Kidney (tissue), 14 donors: ENCODE results near the gene TRIL. TPM values are rescaled to one million over a fixed set of nuclear protein-coding genes. Genes with fewer than 3 reads are reported as not detected.

ENCODE experiments used
- DNase-seq, 5 donors: peaks; one replicate each; pipeline ENCODE4 v3.0.0-alpha.2; 2013 to 2020
- FAIRE-seq: peaks from 2 replicates; lab custom pipeline; 2012; peaks lifted over from hg19 to GRCh38; lab: Jason Lieb, UNC
- H3K27ac ChIP-seq, 2 donors: one replicate each; pipeline ENCODE4 v1.7.0; 2013; ENCODE audit warnings: low read depth in 2 of 2, low read length in 2 of 2, inconsistent platforms in 1 of 2
- H3K27me3 ChIP-seq: one replicate; pipeline ENCODE4 v1.7.1; 2013; ENCODE audit warnings: low read length, inconsistent platforms; ENCODE audit not compliant: control insufficient read depth, insufficient read depth
- H3K36me3 ChIP-seq, 3 donors: one replicate each; pipeline versions ENCODE4 v1.7.0 to v1.7.1; 2013; ENCODE audit warnings: low read length in 3 of 3, control low read depth in 1 of 3, inconsistent platforms in 1 of 3; ENCODE audit not compliant: insufficient read depth in 3 of 3, control insufficient read depth in 2 of 3
- H3K4me1 ChIP-seq, 3 donors: one replicate each; pipeline versions ENCODE4 v1.7.0 to v1.7.1; 2013; ENCODE audit warnings: low read length in 3 of 3, inconsistent platforms in 1 of 3, low read depth in 1 of 3; ENCODE audit not compliant: control insufficient read depth in 2 of 3, insufficient read depth in 2 of 3
- H3K4me3 ChIP-seq, 3 donors: one replicate each; pipeline versions ENCODE4 v1.7.0 to v1.8.1; 2013; ENCODE audit warnings: low read length in 3 of 3, control low read depth in 1 of 3, inconsistent platforms in 1 of 3
- H3K9ac ChIP-seq, 3 donors: one replicate each; pipeline versions ENCODE4 v1.7.0 to v1.7.1; 2013; ENCODE audit warnings: low read length in 3 of 3, control low read depth in 1 of 3, inconsistent platforms in 1 of 3
- H3K9me3 ChIP-seq, 3 donors: one replicate each; pipeline versions ENCODE4 v1.7.0 to v1.7.1; 2013; ENCODE audit warnings: low read length in 3 of 3, control low read depth in 1 of 3, inconsistent platforms in 1 of 3; ENCODE audit not compliant: control insufficient read depth in 2 of 3, insufficient read depth in 1 of 3
- intact Hi-C: fragments of 100-400 bp; cut with DNase I; formaldehyde crosslinking; loops from one replicate; pipeline ENCODE4 v1.11.1; 2022
- polyA plus RNA-seq: library from polyadenylated mRNA; stranded (reverse); fragments of 350-450 nt; fragmentation: Illumina TruSeq; extraction: RNeasy Lipid Tissue Mini Kit (QIAGEN cat#74804); gene quantifications from one replicate; pipeline ENCODE4 v1.2.3, GENCODE V29; 2014; ENCODE audit warnings: low read depth, low replicate concordance; ENCODE audit not compliant: insufficient read depth
- total RNA-seq: library from RNA; stranded (reverse); fragmentation: NEBNext Ultra II Directional; extraction: Animal tissue kit (Norgen Biotek cat#: 25700); gene quantifications from one replicate; pipeline ENCODE4 v1.2.1, GENCODE V29; 2021
- TF ChIP-seq, protein P1 (sequence below): IDR thresholded peaks from 3 replicates; pipeline ENCODE4 v1.5.1; 2012; ENCODE audit warnings: mild to moderate bottlenecking, moderate library complexity, borderline replicate concordance; ENCODE audit not compliant: insufficient read depth; ENCODE audit errors: extremely low read depth
- donor health status: control.
- donor health status: control.
- donor health status: control.
- donor health status: control.
- donor health status: control.
- donor health status: DM: yes; HTN: yes; CAD: no.
- donor health status: Normal renal cell carcinoma (clear cell type).

TRIL gene
- total and polyA plus RNA-seq, 2 donors from 2014 or later, result 4.2 to 6.1 TPM

DNA sequence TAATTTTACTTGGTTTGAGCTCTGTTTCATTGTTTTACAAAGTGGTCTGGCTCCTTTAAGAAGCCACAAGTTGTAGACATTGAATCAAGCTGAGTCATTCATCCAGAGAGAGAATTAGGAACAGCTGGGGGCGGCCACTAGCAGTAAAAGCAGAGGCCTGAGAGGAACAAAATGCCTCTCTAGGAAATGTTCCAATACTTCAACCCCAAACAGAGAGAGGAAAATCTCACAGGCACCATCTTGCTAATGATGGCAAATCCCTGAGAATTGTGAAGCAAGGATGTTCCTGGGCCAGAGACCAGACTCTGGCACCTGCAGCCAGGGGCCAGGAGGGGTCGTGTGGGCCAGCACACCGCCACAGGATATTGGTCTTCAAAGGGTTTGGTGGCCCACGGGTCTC, 26.5 kb upstream of the TRIL start:
- DNase-seq, result peak in 3 of 5 donors; percentile 32 to 83 (median 67)
- intact Hi-C loops, result no loop called here
- TF ChIP-seq, protein P1, sequence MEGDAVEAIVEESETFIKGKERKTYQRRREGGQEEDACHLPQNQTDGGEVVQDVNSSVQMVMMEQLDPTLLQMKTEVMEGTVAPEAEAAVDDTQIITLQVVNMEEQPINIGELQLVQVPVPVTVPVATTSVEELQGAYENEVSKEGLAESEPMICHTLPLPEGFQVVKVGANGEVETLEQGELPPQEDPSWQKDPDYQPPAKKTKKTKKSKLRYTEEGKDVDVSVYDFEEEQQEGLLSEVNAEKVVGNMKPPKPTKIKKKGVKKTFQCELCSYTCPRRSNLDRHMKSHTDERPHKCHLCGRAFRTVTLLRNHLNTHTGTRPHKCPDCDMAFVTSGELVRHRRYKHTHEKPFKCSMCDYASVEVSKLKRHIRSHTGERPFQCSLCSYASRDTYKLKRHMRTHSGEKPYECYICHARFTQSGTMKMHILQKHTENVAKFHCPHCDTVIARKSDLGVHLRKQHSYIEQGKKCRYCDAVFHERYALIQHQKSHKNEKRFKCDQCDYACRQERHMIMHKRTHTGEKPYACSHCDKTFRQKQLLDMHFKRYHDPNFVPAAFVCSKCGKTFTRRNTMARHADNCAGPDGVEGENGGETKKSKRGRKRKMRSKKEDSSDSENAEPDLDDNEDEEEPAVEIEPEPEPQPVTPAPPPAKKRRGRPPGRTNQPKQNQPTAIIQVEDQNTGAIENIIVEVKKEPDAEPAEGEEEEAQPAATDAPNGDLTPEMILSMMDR, result no peak
- no peaks in the 10 kb centered on the region for H3K27me3 ChIP-seq
- H3K27ac ChIP-seq, result peak overlapping the region in 1 of 2 donors; percentile 56
- no peaks in the 10 kb centered on the region for H3K9me3 ChIP-seq
- no peak for FAIRE-seq
- no peak overlapping the region for H3K4me3 ChIP-seq
- no peak overlapping the region for H3K9ac ChIP-seq
- H3K4me1 ChIP-seq, result peaks cover 0 to 12% (median 3%) of the 10 kb centered on the region in 3 donors
- H3K36me3 ChIP-seq, result no peaks in the 10 kb centered on the region

GRCh38 chr7:28984217-28984616, 26.1 kb upstream of the TRIL start:
- DNase-seq (no peak), FAIRE-seq (no peak)
- H3K9ac ChIP-seq, result no peak overlapping the region
- H3K4me1 ChIP-seq, result peaks cover 0 to 12% (median 3%) of the 10 kb centered on the region in 3 donors
- H3K9me3 ChIP-seq, result no peaks in the 10 kb centered on the region
- no peak overlapping the region for H3K4me3 ChIP-seq
- TF ChIP-seq, protein P1, result no peak
- H3K36me3 ChIP-seq, result no peaks in the 10 kb centered on the region
- H3K27ac ChIP-seq, result no peak overlapping the region
- intact Hi-C loops, result no loop called here
- H3K27me3 ChIP-seq, result no peaks in the 10 kb centered on the region

- no peak overlapping the region for H3K4me3 ChIP-seq
- H3K36me3 ChIP-seq, result no peaks in the 10 kb centered on the region
- no peaks in the 10 kb centered on the region for H3K9me3 ChIP-seq
- H3K27ac ChIP-seq, result no peak overlapping the region
- H3K27me3 ChIP-seq, result no peaks in the 10 kb centered on the region
- H3K9ac ChIP-seq, result no peak overlapping the region
- peaks cover 0 to 12% (median 3%) of the 10 kb centered on the region in 3 donors for H3K4me1 ChIP-seq
- no peak for FAIRE-seq
- no peak for DNase-seq
- TF ChIP-seq, protein P1, result no peak
- intact Hi-C loops, result no loop called here
Observed at GRCh38 chr7:28983396-28984190, 25.5 kb upstream of the TRIL start.
